ENCODE data around the gene APBB1IP.

DNA sequence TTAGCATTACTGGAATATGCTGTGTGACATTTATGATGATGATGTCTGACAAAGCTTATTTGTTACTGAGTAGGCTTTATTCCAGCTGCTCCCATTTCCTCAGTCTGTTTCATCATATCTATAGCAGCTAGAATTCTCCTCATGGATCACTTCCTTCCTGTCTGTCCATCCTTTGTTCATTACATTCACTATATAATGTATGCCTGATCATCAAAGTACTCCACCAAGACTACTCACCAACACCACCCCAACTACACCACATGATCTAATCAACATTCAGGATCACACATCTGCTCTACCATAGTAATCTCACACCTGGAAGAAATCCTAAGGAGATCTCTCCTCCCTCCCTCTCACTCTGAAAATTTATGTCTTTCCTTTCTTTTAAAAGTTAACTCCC, 61.3 kb downstream of the APBB1IP start:
- TF ChIP-seq CTCF (IDR thresholded peaks at IDR 0.05) (no peak), POLR2A (IDR thresholded peaks at IDR 0.05) (no peak)

Measured in heart left ventricle (tissue), 13 donors.